ENCODE results near the gene GRN.

Gene GRN

DNA sequence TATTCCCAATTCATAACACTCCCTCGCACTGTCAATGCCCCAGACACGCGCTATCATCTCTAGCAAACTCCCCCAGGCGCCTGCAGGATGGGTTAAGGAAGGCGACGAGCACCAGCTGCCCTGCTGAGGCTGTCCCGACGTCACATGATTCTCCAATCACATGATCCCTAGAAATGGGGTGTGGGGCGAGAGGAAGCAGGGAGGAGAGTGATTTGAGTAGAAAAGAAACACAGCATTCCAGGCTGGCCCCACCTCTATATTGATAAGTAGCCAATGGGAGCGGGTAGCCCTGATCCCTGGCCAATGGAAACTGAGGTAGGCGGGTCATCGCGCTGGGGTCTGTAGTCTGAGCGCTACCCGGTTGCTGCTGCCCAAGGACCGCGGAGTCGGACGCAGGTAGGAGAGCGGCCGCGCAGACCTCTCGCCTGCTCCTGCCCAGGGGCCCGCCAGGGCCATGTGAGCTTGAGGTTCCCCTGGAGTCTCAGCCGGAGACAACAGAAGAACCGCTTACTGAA lies at the start of gene GRN:
GRN (plus strand) TSS at position 364 of the 515 bp plus-strand sequence. CDS start 3,863 bp downstream, outside the sequence.
- peak; percentile 99 for DNase-seq

DNA sequence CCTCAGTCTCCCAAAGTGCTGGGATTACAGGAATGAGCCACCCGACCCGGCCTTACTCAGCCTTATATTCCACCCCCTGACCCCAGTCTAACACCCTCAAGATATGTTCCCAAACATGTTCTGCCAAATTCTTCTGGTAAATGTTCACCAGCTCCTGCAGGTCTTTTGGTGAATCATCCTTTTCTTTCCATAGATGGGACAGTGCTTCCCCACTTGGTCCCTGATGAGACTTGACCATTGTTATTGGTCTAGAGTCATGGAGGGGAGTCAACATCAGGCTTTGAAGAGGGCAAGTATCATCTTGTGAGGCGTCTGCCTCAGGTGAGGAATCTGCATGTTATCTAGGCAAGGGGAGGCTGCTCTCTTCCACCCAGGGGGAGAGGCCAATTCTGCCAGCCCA lies 47.1 kb upstream of the GRN start:
- no peak for DNase-seq

DNA sequence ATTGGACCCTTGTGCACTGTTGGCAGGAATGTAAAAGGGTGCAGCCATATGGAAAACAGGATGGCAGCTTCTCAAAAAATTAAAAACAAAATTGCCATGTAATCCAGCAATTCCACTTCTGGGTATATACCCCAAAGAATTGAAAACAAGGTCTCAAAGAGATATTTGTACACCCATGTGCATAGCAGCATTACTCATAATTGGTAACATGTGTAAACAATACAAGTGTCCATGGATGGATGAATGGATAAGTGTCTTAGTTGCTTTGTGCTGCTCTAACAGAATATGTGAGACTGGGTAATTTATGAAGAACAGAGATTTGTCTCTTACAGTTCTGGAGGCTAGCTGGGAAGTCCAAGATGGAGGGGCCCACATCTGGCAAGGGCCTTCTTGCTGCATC lies 40.5 kb upstream of the GRN start:
- no peak for DNase-seq

DNA sequence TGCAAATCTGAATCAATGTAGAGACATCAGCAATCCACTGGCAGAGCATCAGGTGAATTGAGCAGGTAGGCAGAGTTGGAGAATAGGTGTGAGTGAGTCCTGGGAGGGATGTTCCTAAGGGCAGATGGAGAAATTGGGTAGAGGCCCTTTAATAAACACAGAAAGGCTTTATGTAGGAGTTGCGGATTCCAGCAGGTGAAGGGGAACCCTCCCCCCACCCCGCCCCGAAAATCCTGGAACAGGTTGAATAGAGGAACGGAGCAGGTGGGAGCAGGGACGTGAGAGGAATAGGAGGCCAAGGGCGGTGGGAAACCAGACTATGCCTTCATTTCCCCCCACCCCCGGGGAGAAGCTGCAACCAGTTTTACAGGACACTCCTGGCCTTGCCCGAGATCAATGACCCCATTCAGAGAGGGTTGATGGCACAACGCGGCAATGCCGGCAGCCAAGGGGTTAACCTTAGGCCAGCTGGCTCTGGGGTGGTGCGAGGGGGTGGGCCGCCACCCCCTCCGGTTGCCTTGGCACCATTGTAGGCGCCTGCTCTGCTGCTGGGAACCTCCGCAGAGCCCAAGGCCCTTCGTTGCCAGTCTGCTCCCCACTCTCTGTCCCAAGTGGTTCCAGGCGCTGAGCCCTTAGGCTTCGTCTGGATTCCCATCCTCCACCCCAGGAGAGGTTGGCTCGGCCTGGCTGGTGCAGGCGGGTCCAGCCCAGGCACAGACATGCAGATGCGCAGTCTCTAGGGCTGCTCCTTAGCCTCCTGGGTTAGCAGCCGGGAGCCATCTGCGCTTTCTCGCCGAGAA lies 37.5 kb upstream of the GRN start:
- peak; percentile 59 to 78 for DNase-seq

DNA sequence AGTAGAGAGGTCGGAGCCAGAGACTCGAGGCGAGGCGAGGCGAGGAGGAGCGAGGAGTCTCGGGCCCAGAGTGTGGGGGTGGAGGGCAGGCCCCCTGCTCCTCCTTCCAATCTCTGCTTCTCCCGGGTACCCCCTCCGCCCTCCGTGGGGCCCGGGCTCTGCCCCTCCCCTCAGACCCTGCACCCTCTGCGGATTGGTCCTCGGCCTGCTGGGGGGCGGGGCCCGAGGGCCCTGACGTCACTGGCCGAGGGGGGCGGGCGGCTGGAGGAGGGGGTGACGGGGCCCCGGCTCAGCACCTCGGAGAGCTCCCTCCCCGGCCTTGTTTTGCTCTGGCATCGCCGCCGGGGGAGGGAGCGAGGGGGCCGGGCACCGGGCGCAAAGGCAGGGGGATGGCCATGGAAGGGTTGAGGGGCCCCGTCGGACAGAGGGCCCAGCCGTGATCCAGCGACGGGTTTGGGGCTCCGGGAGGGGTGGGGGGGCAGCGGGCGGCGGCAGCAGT lies 36.7 kb upstream of the GRN start, which contains the start of gene RUNDC3A:
RUNDC3A (plus strand) TSS at position 282 of the 499 bp plus-strand sequence. CDS start 232 bp downstream, outside the sequence.
- DNase-seq = peak; percentile 89 to 91

DNA sequence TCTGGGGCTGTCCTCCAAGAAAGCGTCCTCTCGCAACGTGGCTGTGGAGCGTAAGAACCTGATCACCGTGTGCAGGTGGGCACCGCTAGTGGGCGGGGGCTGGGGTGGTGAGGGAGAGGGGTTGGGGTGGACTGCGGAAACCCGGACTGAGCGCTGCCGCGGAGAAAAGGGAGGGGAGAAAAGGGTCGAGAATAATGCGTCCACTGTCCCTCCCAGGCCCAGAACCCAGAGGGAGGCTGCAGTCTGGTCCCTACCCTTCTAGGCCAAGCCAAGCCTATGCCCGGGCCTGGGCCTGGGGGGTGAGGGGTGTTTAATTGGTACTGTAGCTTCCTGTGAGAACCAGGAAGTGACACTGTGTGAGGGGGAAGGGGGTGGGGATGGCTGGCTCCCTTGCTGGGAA lies 36.2 kb upstream of the GRN start:
- DNase-seq = peak; percentile 62 to 71

DNA sequence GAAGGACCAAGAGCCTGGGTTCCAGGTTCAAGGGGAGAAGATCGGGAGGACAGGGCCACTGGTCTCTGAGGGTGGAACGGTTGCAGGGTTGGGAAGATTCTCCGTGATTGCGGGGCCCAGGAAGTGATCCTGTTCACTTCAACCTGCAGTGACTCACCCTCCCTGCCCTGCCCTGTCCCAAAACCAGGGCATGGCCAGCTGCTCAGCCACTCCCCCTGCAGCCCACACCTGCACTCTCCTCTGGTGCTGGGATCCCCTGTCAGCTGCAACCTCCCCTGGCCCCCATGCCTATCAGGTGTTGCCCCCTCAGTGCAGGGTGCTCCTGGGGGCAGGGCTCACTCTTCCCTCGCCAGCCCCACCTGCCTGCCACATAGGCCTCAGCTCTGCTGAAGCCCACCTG lies 35.6 kb upstream of the GRN start:
- DNase-seq = no peak

DNA sequence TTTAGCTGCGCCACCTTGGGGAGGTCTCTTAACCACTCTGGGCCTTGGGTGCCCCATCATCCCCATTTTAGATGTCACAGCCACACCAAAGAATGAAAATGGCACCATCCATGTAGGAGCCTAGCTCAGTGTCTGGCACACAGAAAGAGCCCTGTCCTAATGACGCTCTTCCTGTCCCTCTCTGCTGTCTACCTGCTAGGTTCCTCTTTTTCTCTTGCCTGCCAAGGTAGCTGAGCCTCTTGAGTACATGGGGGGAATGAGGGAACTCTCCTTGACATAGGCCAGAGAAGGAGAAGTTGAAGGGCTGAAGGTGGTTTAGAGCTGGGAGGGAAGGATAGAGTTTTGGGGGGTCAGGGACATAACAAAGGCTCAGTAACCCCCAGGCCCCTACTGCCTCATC lies 34.9 kb upstream of the GRN start:
- no peak for DNase-seq

DNA sequence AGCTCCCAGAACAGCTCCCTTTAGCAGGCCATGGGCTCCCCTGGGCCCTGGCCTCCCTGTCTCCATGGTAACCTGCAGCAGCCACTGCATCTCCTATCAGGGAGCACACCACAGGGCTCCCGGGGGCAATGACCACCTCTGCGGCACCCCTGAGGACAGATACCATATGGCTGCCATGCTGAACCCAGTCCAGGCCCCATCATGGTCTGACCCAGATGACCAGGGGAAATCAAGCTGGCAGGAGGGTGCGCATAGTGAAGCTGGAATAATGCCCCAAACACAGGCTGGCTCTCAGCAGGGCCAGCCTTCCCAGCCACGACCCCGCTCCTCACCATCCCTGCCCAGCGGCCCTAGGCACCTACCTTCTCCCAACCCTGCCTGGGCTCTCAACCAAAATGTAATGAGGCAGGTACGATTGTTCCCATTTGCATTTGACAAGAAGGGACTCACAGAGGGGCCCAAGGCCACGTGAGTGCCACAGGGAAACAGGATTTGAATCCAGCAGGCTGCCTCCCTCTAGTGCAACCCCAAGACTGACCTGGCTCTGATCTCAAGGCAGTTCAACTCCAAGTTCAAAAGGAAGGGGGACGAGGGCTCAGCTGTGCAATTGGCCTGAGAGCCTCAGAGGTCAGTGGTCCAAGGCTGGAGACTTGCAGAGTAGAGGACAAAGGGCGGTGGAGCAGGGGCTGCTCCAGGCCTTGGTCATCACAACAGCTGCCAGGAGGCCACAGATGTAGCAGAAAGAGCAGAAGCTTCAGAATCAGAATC lies 34.3 kb upstream of the GRN start:
- no peak for DNase-seq

DNA sequence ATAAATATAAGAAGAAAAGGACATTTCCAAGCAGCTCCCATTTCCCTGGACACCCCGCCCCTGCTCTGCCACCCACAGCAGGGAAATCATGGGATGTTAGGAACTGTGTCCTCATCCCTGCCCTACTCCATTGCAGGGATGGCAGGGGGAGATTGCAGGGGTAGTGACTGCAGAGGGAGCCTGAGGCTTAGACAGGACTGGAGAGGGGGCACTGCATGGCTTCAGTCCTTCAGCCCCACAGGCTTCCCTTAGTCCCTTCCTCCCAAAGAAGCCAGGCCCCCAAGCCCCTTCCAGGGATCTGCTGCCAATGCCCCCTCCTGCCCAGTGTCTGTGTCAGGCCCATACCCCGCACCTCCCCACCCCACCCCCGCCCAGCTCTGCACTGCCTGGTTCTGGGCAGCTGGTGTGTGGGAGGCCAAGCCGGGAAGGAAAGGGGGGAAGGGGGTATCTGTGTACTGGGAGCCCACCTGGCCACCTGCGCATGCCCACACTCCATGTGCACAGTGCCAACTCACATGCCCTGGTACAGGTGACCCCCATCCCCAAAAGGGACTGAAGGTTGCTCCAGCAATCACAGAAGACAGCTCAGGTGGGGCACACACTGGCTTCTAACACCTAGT lies 33.4 kb upstream of the GRN start:
- DNase-seq = no peak

DNA sequence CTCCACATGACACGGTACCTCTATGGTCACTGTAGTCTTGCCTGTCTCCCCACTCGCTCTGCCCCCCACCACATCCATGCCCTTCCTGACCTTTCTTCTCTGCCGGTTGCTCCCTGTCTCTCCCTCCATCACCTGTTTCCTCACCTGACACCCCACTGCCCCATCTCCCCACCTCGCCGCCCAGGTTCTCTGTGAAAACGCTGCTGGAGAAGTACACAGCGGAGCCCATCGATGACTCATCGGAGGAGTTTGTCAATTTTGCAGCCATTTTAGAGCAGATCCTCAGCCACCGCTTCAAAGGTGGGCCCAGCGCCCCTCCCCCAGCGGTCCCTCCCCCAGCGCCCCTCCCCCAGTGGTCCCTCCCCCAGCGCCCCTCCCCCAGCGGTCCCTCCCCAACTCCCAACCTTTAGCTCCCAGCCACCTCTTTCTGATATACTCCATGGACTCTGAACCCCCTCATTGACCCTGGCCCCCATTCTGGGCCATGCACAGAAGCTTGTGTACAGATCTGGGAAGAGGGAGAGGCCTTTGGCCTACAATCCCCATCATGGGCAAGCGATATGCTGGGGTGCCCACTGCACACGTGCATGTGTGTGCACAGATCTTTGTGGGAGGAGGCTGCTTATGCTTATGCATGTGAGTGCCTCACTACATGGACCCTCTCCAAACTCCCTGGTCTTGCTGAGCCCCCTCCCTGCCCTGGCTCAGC lies 32.6 kb upstream of the GRN start:
- DNase-seq = no peak

DNA sequence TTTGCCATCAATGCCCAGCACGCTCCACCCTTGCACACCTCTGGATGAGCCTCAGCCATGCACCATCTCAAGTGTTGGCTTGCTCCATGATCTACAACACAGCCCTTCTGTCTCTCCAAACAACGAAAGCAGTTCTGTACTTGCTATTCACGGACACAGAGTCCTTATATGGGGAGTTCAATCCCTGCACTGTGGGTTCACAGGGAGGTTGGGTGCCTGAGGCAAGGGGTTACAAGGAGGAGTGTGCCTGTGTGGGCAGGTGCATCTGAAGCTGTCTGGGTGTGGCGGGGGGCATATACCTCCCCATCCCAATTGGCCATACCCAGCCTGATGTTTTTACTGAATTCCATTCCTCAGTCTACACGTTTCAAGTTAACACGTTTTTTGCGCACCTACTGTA lies 31.1 kb upstream of the GRN start:
- DNase-seq = no peak

DNA sequence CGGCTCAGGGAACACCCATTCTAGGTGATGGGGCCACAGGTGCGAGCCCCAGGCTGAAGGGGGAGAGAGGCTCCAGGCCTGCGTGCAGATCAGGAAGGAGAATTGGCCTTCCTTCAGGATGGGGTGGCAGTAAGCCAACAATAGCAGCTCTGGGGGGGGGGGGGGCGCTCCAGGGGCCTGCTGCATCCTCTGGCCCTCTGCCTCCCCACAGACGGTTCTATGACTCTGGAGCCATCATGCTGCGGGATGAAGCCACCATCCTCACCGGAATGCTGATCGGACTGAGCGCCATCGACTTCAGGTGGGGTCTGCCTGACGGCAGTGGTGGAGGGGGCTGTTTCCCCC lies 30.6 kb upstream of the GRN start:
- no peak for DNase-seq

DNA sequence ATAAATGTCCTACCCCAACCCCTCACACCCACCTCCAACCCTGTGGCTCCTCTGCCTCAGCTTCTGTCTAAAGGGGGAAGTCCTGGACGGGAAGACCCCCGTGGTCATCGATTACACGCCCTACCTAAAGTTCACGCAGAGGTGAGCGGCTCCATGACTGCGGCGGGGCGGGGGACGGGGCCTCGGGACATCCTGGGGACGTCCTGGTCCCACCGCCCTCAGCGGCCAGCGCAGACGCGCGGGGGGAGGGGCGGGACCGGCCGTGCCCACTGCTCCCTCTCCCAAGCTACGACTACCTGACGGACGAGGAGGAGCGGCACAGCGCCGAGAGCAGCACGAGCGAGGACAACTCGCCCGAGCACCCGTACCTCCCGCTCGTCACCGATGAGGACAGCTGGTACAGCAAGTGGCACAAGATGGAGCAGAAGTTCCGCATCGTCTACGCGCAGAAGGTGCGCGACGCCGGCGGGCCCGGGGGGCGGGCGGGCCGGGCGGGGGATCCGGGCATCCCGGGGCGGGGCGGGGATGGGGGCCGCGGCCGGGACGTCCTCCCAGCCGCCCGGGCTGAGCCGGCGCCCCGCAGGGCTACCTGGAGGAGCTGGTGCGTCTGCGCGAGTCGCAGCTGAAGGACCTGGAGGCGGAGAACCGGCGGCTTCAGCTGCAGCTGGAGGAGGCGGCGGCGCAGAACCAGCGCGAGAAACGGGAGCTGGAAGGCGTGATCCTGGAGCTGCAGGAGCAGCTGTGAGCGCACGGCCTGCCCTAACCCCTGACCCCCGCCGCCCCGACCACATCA lies 30.0 kb upstream of the GRN start:
- peak; percentile 47 to 65 for DNase-seq

DNA sequence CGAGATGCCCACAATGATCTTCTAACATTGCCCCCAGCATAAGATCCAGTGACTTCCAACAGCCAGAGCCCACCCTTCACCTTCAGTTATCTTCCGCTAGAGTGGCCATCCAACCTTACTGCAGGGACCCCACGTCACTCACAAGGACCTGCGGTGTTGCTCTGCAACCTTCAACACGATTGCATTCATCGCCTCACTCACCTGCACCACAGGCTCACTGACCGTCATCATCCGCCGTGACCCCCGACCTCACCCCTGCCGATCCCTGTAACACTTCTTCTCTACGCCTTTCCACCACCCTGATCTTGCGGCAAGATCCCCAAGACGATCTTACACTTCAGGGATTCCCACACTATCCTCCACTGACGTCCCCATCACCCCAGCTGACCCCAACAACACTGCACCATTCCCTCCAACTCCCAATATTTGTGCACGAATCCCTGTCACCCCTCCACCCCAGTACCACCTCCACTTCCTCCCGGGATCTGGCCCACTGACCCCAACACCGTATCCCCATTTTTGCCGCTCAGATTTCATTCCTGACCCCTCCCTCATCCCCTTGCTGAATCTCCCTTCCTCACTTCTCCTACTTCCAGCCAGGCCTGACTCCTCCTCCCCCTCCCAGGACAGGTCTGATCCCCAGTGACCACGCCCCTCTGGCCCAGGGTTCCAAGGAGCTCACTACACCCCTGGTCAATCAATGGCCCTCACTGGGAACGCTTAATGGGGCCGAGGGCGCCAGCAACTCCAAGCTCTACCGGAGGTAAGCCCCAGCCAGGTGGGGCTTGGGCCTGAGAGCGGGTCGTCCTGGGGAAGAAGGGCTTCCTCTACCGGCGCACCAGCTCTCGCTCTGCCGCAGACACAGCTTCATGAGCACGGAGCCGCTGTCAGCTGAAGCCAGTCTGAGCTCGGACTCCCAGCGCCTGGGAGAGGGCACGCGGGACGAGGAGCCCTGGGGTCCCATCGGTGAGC lies 29.1 kb upstream of the GRN start:
- no peak for DNase-seq

DNA sequence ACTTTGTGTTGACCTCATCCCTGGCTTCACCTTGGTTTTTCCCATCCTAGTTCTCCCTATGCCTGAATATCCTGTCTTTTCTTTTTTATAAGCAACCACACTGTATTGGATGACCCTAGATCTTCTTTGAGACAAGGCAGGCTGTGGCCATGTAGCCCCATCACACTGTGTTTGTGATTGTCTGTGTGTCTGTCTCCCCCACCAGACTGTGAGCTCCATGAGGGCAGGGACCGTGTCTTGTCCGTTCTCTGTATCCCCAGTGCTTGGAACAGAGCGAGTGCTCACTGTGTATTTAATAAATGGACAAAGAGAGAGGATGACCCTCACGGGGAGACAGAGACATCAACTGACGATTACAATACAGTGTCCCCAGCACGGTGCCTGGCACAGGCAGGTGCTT lies 27.6 kb upstream of the GRN start:
- no peak for DNase-seq

DNA sequence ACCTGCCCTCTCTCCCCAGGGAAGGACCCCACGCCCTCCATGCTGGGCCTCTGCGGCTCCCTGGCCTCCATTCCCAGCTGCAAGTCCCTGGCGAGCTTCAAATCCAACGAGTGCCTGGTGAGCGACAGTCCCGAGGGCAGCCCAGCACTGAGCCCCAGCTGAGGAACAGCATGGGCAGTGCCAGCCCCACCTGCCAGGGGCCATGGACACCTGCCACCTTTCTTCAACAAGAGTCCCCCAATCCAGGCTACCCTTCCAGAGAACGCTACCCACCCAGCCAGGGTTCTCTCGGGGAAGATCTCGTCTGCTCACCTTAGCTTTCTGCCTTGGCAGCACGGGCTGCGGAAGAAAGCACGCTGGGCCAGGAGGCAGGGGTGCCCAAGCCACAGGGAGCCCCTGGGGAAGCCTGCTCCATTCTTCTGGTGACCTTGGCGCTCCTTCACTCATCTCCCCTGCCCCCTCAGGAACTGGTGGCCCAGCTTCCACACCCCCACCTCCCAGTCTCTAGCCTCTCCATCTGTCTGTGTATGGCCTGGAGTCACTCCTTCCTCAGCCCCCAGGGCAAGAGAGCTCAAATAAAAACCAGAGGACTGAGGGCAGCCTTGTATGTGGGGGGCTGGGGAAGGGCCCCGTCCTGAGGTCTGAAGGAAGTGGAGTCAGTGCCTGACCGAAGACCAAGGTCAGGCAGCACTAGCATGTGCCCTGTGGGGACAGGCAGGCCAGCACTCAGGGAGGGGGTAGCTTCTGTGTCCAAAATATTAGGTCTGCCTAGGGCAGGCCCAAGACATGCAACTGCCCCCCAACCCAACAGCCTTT lies 26.8 kb upstream of the GRN start:
- no peak for DNase-seq

DNA sequence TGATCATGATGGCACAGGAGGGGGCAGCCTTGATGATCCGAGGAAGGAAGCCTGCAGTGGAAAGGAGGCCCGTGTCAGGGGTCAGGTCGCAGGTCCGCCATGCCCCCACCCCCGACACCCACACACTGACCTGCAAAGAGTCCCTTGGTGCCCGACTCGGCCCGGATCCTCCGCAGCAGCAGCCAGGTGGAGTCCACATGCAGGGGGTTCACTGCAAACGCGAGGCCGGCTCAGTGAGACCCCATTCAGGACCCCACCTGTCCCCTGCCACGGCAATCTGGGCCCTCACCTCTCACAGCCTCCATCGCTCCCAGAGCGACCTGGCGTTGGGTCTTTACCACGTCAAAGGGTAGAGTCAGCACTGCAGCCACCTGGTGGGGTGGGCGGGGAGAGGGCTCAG lies 25.0 kb upstream of the GRN start:
- DNase-seq = no peak

DNA sequence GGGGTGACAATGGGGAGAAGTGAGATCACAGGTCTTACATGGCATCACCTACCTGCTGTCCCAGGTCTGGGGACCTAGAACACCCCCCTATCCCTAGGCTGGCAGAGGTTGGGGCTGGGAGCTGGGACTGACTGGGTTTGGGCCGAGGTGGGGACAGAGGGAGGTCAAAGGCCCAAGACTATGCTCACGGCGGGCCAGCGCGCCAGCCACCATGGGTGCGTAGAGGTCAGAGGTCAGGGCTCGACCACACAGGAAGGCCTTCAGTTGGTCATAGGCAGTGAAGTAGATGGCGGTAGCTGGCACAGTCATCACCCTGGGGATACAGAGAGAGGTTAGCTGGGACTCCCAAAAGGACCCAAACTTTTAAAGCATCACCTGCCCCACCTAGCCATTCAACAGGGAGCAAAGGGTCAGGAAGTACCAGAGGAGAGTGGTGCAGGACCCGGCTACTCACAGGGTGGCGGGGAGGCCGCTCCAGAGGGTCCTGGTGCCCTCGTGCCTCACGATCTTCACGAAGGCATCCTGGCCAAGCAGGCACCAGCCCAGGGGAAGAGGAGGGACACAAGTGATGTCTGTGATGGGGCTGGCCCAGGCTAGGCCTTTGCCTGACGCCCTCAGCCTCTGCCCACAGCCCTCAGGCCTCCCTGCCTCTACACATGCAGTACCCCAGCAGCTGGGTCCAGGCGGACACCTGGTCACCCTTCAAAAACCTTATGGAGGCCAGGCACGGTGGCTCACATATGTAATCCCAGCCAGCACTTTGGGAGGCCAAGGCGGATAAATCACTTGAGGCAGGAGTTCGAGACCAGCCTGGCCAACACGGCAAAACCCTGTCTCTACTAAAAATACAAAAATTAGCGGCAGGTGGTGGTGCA lies 23.6 kb upstream of the GRN start:
- no peak for DNase-seq

Measured in NCI-H2081 (cell line).